ENCODE data around the gene BRI3BP. TPM values are rescaled to one million over a fixed set of nuclear protein-coding genes. Genes with fewer than 3 reads are reported as not detected.
"Not testable (repeated sequence)": the region's sequence is repeated elsewhere in the genome, so short reads cannot be mapped to it uniquely, and the experiment has no call there.

BRI3BP gene
- total RNA-seq, 1 donor from 2014 or later = 4.9 TPM

DNA sequence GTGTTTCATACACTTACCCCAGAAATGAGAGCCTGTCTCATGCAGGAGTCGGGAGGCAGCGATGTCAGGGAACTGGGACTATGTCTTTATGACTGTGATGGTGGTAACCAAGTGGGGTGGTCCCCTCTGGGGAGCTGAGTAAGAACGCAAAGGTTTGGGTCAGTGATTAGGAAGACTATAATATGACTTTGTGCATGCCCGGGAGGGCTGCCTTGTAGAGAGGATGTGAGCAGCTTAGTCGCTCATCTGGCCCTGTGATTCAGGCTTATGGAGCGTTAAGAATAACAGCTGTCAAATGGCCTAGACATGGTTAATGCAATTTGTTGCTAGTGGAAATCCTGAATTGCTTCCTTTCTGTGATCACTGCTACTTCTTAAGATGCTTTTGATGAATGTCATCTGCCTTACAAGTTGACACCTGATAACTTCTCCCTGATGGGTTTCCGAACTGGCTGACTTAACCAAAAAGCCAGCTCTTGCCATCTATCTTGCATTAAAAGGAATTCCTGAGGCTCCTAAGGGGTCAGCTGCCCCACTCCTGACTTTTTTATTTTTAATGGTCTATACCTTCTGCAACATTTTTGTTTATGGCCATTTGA is 36.4 kb downstream of the BRI3BP start:
- no peak overlapping the region for H3K4me3 Mint-ChIP-seq (ENCODE audit: unreplicated experiment)
- no peaks in the 10 kb centered on the region for H3K36me3 Mint-ChIP-seq (ENCODE audit: unreplicated experiment)
- H3K4me1 Mint-ChIP-seq (ENCODE audit: unreplicated experiment) = no peaks in the 10 kb centered on the region
- no peak overlapping the region for H3K27ac Mint-ChIP-seq (ENCODE audit: unreplicated experiment)
- DNase-seq (ENCODE audit: extremely low spot score, unreplicated experiment) = no peak
- H3K27me3 Mint-ChIP-seq (ENCODE audit: unreplicated experiment) = no peaks in the 10 kb centered on the region
- peaks cover under 1% of the 10 kb centered on the region for H3K9me3 Mint-ChIP-seq (ENCODE audit: unreplicated experiment)
- TF ChIP-seq, protein P1, sequence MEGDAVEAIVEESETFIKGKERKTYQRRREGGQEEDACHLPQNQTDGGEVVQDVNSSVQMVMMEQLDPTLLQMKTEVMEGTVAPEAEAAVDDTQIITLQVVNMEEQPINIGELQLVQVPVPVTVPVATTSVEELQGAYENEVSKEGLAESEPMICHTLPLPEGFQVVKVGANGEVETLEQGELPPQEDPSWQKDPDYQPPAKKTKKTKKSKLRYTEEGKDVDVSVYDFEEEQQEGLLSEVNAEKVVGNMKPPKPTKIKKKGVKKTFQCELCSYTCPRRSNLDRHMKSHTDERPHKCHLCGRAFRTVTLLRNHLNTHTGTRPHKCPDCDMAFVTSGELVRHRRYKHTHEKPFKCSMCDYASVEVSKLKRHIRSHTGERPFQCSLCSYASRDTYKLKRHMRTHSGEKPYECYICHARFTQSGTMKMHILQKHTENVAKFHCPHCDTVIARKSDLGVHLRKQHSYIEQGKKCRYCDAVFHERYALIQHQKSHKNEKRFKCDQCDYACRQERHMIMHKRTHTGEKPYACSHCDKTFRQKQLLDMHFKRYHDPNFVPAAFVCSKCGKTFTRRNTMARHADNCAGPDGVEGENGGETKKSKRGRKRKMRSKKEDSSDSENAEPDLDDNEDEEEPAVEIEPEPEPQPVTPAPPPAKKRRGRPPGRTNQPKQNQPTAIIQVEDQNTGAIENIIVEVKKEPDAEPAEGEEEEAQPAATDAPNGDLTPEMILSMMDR (IDR thresholded peaks at IDR 0.05) = no peak

DNA sequence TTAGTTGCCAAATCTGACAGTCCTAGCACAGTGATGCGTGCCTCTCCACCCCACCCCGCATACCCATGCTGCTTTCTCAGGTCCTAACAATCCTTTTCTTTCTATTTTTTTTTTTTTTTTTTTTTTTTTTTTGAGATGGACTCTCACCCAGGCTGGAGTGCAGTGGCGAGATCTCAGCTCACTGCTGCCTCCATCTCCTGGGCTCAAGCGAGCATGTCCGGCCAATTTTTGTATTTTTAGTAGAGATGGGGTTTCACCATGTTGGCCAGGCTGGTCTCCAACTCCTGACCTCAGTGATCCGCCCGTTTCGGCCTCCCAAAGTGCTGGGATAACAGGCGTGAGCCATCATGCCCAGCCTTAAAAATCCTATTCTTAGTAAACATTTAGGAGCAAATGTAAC is 38.0 kb downstream of the BRI3BP start:
- H3K27ac Mint-ChIP-seq (ENCODE audit: unreplicated experiment); H3K36me3 Mint-ChIP-seq (ENCODE audit: unreplicated experiment); H3K4me1 Mint-ChIP-seq (ENCODE audit: unreplicated experiment); DNase-seq (ENCODE audit: extremely low spot score, unreplicated experiment); H3K4me3 Mint-ChIP-seq (ENCODE audit: unreplicated experiment); H3K9me3 Mint-ChIP-seq (ENCODE audit: unreplicated experiment); H3K27me3 Mint-ChIP-seq (ENCODE audit: unreplicated experiment): not testable (repeated sequence)

DNA sequence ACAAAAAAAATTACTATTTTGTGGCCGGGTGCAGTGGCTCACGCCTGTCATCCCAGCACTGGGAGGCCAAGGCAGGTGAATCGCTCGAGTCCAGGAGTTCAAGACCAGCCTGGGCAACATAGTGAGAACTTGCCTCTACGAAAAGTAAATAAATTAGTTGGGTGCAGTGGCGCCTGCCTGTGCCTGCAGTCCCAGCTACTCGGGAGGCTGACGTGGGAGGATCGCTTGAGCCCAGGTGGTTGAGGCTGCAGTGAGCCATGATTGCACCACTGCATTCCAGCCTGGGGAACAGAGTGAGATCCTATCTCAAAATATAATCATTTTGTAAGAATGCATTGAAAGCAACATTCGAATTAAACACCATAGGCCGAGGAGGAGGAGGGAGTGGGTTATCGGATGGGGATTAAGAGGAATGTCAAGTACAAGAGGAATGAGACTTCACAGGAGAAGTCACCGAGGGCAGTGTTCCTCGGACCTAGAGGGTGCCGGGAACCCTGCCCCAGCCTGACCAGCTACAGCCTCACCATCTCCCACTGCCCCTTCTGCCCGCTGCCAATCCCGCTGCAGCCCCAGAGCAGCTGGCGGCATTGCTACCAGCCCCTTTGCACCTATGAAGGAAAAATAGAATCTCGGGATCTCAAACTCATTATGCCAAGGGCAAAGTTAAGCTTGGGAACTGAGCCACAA is 39.2 kb downstream of the BRI3BP start:
- Mint-ChIP-seq H3K9me3 (ENCODE audit: unreplicated experiment) (peaks cover 4% of the 10 kb centered on the region), H3K27ac (ENCODE audit: unreplicated experiment) (no peak overlapping the region), H3K27me3 (ENCODE audit: unreplicated experiment) (no peaks in the 10 kb centered on the region), H3K4me1 (ENCODE audit: unreplicated experiment) (no peaks in the 10 kb centered on the region), H3K4me3 (ENCODE audit: unreplicated experiment) (no peak overlapping the region), H3K36me3 (ENCODE audit: unreplicated experiment) (no peaks in the 10 kb centered on the region)
- DNase-seq (ENCODE audit: extremely low spot score, unreplicated experiment) = no peak
- TF ChIP-seq, protein P1 (IDR thresholded peaks at IDR 0.05) = no peak

GRCh38 chr12:125033288-125033687 is 39.8 kb downstream of the BRI3BP start:
- Mint-ChIP-seq H3K4me3 (ENCODE audit: unreplicated experiment) (no peak overlapping the region), H3K4me1 (ENCODE audit: unreplicated experiment) (no peaks in the 10 kb centered on the region), H3K9me3 (ENCODE audit: unreplicated experiment) (peaks cover 4% of the 10 kb centered on the region), H3K36me3 (ENCODE audit: unreplicated experiment) (no peaks in the 10 kb centered on the region), H3K27ac (ENCODE audit: unreplicated experiment) (no peak overlapping the region), H3K27me3 (ENCODE audit: unreplicated experiment) (no peaks in the 10 kb centered on the region)
- TF ChIP-seq, protein P1 (IDR thresholded peaks at IDR 0.05) = no peak
- DNase-seq (ENCODE audit: extremely low spot score, unreplicated experiment) = no peak

- DNase-seq (ENCODE audit: extremely low spot score, unreplicated experiment) = no peak
- TF ChIP-seq, protein P1 (IDR thresholded peaks at IDR 0.05) = no peak
- Mint-ChIP-seq H3K27me3 (ENCODE audit: unreplicated experiment) (peaks cover 6% of the 10 kb centered on the region), H3K27ac (ENCODE audit: unreplicated experiment) (no peak overlapping the region), H3K4me3 (ENCODE audit: unreplicated experiment) (no peak overlapping the region), H3K4me1 (ENCODE audit: unreplicated experiment) (no peaks in the 10 kb centered on the region), H3K36me3 (ENCODE audit: unreplicated experiment) (no peaks in the 10 kb centered on the region), H3K9me3 (ENCODE audit: unreplicated experiment) (peaks cover 4% of the 10 kb centered on the region)
Measured at GRCh38 chr12:125038976-125039625, 45.7 kb downstream of the BRI3BP start.

Data from osteocyte (in vitro differentiated cells).